ENCODE measurements around the gene NECAB2.
"Not testable (repeated sequence)": the region's sequence is repeated elsewhere in the genome, so short reads cannot be mapped to it uniquely, and the experiment has no call there.

NECAB2 gene

DNA sequence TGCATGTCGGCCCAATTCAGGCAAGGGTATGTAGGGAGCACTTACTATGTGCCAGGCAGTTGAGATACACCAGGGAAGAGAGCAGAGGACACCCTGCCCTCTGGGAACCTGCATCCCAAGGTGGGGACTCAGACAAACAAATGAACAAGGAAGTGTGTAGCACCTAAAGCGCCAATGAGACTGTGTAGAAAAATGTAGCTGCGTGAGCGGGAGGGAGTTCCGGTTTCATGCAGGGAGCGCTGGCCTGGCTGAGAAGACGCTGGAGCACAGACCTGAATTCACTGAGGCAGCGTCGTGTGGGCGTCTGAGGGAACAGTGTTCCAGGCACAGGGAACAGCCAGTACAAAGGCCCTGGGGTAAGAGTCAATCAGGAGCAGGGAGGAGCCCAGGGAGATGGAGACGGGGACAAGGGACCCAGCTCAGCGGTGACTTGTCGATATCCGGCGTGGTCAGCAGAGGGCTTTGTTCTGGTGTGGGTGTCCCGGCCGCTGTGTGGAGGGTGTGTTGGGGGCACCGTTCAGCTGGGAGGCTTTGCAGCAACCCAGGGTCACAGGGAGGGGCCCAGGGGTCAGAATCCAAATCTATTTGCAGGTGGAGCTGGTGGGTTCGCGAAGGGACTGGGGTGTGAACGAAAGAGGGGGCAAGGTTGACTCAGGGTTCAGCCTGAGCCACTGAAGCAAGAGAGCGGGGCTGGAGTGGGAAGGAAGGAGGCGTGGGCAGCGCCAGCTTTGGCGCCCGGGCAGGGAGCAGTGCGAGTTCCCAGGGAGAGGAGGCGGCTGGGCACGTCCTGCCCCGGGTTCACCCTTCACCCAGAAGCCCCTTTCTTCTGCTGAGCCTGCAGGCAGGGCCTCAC is 32.8 kb upstream of the NECAB2 start:
- DNase-seq (ENCODE audit: extremely low spot score, insufficient read length, low read depth) (no peak), FAIRE-seq (no peak)

- no peak for FAIRE-seq
These were observed 32.2 kb upstream of the NECAB2 start for GRCh38 chr16:83935858-83936255.

DNA sequence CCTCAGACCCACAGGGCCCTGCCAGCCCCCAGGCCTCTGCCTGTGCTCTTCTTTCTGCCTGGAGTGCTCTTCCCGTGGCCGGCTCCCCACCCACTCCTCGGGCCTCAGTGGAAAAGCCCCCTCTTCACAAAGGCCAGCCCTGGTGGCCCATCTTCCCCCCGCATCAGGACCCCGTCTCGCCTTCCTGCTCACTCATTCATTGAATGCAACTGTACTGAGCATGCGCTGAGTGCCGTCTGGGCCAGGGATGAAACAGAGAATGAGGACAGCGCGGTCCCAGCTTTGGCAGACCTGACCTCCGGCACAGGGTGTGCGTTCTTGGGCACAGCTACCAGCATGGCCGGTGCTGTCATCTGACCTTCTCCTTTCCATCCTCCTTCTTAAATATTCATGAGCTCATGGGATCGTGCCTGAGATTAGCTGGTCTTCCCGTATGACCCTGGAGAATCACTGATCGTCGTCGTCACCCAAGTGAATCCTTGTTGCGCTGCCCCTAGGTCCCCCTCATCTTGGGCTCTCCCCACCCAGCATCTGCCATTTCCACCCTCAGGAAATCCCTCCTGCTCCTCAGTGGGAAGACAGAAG is 31.4 kb upstream of the NECAB2 start:
- FAIRE-seq, result no peak
- no peak for DNase-seq (ENCODE audit: extremely low spot score, insufficient read length, low read depth)

More at GRCh38 chr16:83935858-83936255, 32.2 kb upstream of the NECAB2 start:
- no peak for DNase-seq (ENCODE audit: extremely low spot score, insufficient read length, low read depth)

DNA sequence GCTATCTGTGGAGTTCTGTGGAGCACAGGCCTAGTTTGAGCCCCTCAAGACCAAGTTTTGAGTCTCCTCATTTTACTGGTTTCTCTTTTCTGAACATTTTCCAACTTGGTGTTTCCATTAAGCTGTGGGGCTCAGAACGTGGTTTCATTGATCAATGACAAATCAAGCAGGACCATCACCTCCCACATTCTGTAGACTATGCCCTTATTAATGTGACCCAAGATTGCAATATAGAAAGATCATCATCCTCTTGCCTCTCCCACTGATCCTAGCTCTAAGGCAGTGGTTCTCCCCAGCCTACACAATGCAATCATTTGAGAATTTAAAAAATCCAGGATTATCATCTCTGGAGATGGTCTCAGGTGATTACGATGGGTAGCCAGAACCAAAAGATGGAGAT is 30.8 kb upstream of the NECAB2 start:
- no peak for DNase-seq (ENCODE audit: extremely low spot score, insufficient read length, low read depth)
- FAIRE-seq, result no peak

DNA sequence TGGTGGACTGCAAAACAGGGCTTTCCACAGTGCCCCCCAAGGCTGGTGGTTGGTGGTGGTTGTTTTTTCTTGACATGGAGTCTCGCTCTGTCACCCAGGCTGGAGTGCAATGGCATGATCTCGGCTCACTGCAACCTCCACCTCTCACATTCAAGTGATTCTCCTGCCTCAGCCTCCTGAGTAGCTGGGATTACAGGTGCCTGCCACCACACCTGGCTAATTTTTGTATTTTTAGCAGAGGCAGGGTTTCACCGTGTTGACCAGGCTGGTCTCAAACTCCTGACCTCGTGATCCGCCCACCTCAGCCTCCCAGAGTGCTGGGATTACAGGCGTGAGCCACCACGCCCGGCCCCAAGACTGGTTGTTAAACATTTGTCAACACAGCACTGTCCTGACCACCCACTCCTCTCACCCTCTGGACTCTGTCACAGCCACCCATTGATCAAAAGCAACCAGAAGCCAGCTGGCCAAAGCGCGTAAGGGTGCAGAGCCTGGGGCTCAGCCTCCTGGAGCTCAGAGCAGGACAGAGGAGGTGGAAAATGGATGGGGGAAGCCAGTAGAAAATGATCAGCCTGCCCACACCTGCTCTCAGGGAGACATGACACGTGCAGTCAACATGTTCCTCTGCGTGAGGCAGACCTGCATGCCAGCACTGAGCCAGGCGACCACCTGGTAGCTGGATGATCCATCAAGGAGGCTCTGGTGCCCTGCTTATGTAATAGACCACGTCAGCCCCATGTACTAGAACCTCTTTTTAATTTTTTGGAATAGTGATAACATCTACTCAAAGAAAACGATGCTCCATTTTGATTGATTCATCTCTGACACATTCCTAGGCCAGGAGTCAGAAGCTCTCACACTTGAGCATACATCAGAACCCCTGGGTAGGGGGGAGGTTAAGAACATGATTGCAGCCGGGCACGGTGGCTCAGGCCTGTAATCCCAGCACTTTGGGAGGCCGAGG is 29.8 kb upstream of the NECAB2 start:
- FAIRE-seq (no peak), DNase-seq (ENCODE audit: extremely low spot score, insufficient read length, low read depth) (no peak)

DNA sequence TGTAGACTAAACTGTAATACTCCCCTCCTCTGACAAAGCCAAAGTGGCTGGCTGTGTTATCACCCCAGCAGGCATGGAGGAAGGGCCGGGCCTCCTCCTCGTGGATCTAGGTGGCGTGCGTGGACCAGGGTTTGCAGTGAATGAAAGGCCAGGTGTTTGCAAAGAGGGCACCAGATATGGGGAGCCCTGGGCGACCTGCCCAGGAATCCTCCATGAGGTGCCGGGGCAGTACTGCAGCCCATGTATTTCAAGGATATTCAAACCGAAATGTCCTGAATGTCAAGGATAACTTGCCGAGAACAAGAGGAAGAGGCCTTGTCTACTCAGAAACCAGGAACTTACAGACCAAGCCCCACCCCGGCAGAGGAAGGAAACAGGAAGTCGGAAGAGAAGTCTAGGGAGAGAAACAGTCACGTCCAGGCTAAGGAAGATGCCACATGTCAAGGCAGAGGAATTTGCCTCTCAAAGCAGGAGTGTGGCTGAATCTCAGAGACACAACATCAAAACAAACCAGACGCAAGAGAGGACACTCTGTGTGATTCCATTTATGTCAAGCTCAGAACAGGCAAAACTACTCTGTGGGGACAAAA is 28.7 kb upstream of the NECAB2 start:
- DNase-seq (ENCODE audit: extremely low spot score, insufficient read length, low read depth) (no peak), FAIRE-seq (no peak)

DNA sequence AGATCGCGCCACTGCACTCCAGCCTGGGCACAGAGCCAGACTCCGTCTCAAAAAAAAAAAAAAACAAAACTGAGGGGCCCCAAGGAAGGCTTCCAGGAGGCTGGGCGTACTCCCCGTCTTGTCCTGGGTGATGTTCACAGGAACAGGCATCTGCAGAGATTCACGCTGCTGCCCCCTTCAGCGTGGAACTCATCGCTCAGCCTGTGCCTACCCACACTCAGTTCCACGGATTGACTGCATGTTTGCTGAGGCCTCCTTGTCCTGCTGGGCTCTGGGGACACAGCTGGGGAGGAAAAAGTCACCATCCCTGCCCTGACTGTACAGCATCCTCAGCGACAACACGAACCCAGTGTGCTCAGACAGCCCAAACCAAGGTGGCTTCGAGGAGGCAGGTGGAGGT is 27.9 kb upstream of the NECAB2 start:
- DNase-seq (ENCODE audit: extremely low spot score, insufficient read length, low read depth) (no peak), FAIRE-seq (no peak)

GRCh38 chr16:83940630-83941378 is 27.2 kb upstream of the NECAB2 start:
- FAIRE-seq, result no peak

DNA sequence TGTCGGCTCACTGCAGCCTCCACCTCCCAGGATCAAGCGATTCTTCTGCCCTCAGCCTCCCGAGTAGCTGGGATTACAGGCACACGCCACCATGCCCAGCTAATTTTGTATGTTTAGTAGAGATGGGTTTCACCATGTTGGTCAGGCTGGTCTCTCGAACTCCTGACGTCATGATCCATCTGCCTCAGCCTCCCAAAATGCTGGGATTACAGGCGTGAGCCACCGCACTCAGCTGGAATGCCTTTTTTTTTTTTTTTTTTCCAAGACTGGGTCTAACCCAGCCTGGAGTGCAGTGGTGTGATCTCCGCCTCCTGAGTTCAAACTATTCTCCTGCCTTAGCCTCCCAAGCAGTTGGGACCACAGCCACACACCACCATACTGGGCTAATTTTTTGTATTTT is 26.5 kb upstream of the NECAB2 start:
- not testable (repeated sequence) for DNase-seq (ENCODE audit: extremely low spot score, insufficient read length, low read depth); FAIRE-seq

More at GRCh38 chr16:83940630-83941378, 27.2 kb upstream of the NECAB2 start:
- no peak for DNase-seq (ENCODE audit: extremely low spot score, insufficient read length, low read depth)

GRCh38 chr16:83942074-83942473 is 26.0 kb upstream of the NECAB2 start:
- no peak for FAIRE-seq
- no peak for DNase-seq (ENCODE audit: extremely low spot score, insufficient read length, low read depth)

- FAIRE-seq (no peak), DNase-seq (ENCODE audit: extremely low spot score, insufficient read length, low read depth) (no peak)
These were observed 25.1 kb upstream of the NECAB2 start for GRCh38 chr16:83942815-83943515.

GRCh38 chr16:83943516-83944050 is 24.5 kb upstream of the NECAB2 start:
- no peak for FAIRE-seq
- no peak for DNase-seq (ENCODE audit: extremely low spot score, insufficient read length, low read depth)

GRCh38 chr16:83945587-83945986 is 22.5 kb upstream of the NECAB2 start:
- no peak for FAIRE-seq
- DNase-seq (ENCODE audit: extremely low spot score, insufficient read length, low read depth), result no peak

GRCh38 chr16:83946154-83946780 is 21.8 kb upstream of the NECAB2 start:
- FAIRE-seq (no peak), DNase-seq (ENCODE audit: extremely low spot score, insufficient read length, low read depth) (no peak)

DNA sequence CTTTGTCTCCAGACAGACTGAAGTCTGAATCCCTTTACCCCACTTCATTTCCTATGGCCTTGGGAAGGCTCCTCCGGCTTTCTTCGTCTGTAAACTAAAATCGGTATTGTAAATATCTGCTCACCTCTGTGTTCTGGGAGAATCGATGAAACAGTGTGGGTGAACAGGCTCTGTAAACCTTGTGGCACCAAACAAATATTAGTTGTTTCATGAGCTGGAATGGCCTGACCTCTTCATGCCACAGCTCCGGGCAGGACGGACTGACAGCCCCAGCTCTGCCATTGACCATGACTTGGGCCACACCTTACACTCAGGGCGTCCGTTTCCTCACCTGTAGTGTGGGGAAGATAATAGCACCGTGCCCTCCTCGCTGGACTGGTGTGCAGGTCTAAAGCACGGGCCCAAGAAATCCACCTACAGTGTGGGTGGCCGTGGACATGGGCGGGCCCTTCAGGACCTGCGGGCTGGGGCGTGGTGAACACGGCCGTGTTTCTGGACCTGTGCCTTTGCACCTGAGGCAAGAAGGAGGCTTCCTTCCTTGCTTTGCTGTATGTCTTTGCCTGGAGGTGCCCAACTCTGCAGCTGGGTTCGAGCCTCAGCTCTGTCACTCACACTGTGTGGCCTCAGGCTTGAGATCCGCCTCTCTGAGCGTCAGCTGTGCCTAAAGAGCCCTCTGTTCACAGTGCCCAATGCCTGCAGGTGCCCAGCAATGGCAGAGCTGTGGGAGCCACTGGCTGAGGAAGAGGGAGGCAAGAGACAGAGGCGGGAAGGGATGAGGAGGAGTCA is 21.1 kb upstream of the NECAB2 start:
- DNase-seq (ENCODE audit: extremely low spot score, insufficient read length, low read depth) (no peak), FAIRE-seq (no peak)

GRCh38 chr16:83947642-83948234 is 20.3 kb upstream of the NECAB2 start:
- no peak for DNase-seq (ENCODE audit: extremely low spot score, insufficient read length, low read depth)
- no peak for FAIRE-seq
